Measurements from ENCODE around the gene UBE2H. TPM values are rescaled to one million over a fixed set of nuclear protein-coding genes. Genes with fewer than 3 reads are reported as not detected.

Gene UBE2H
- total and polyA plus RNA-seq, 10 of the 15 experiments (the other 5 are each of a cell fraction or from before 2014, with no cell fraction given) = 15.6 to 75.5 (median 32.8) TPM

DNA sequence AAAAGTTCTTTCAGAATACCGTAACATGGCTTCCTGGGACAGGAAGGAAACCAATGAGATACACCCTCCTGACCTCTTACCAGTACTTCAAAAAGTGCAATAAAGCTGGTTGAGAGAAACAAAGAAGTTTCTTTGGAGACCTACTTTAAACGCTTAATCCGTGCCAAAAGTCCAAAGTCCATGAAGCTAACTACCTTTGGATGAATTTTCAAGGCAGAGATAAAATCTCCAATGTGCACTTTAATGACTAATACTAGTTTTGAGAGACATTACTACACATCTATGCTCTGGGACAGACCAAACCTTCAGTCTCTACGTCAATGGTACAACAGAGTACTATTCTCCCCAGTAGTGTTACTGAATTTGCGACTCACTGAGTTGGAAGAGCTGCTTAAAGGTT, 46.1 kb downstream of the UBE2H start (continued):
- TF ChIP-seq, protein P1, sequence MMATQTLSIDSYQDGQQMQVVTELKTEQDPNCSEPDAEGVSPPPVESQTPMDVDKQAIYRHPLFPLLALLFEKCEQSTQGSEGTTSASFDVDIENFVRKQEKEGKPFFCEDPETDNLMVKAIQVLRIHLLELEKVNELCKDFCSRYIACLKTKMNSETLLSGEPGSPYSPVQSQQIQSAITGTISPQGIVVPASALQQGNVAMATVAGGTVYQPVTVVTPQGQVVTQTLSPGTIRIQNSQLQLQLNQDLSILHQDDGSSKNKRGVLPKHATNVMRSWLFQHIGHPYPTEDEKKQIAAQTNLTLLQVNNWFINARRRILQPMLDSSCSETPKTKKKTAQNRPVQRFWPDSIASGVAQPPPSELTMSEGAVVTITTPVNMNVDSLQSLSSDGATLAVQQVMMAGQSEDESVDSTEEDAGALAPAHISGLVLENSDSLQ (IDR thresholded peaks at IDR 0.05) = no peak
- TF ChIP-seq NBN (IDR thresholded peaks at IDR 0.05) = no peak
- no peak for TF ChIP-seq POLR2AphosphoS5 (IDR thresholded peaks at IDR 0.05; ENCODE audit: low read length)
- no peak for TF ChIP-seq HCFC1 (IDR thresholded peaks at IDR 0.05; ENCODE audit: low read length)
- TF ChIP-seq SMAD1 (IDR thresholded peaks at IDR 0.05; ENCODE audit: low read depth, partially characterized antibody) = no peak

DNA sequence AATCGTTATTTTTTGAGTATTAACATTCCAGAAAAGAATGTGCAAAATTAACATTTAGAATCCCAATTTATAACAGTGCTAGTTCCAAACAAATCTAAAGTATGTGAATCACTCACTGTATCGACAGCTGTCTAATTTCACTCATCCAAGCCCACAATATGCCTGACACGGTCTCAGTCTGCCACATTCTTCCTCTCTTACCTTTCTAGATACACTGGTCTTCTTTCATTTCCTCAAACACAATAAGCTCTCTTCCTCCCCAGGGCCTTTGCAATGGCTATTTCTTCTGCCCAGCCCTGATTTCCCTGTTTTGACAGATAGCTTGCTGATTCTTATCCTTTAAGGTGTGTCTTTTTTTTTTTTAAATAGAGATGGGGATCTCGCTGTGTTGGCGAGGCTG, 48.8 kb downstream of the UBE2H start:
- intact Hi-C loops (cut with micrococcal nuclease; ENCODE audit: unreplicated experiment) = no loop called here
- WGBS (ENCODE audit: insufficient coverage, insufficient replicate concordance, low lambda C conversion rate, missing lambda C conversion rate) = 27% methylated on average over 5 of the region's 5 CpGs
- DNase-seq (ENCODE audit: low read depth, low spot score) = peak; percentile 33
- Histone ChIP-seq H3K36me3 (ENCODE audit: control insufficient read depth in 2 of 2, insufficient read depth in 2 of 2, low read length in 1 of 2) (peaks cover 4 to 16% of the 10 kb centered on the region in 2 experiments; a peak in 2 of 4 replicates), H3K4me3 (no peak overlapping the region), H3K9me3 (replicated peaks; ENCODE audit: control insufficient read depth, insufficient read depth, low read length) (no peaks in the 10 kb centered on the region; the same call in 2 of the 3 replicates), H3K27me3 (replicated peaks in 1 of 2; ENCODE audit: control insufficient read depth in 2 of 2, insufficient read depth in 2 of 2, low read length in 1 of 2) (no peaks in the 10 kb centered on the region), H3K79me2 (ENCODE audit: control insufficient read depth, insufficient read depth, low read length) (peaks cover 2% of the 10 kb centered on the region), H3K4me2 (ENCODE audit: control insufficient read depth, insufficient read depth) (0 out of 2 replicates have a peak overlapping the region, but pooled peaks have one; percentile 23), H2AFZ (ENCODE audit: control insufficient read depth, low read depth, low read length) (no peak overlapping the region), H3K9ac (ENCODE audit: control insufficient read depth, insufficient read depth, low read length) (no peak overlapping the region), H4K20me1 (ENCODE audit: control insufficient read depth, insufficient read depth) (peaks cover 8% of the 10 kb centered on the region; the same call in 1 of the 2 replicates), H3K27ac (ENCODE audit: control insufficient read depth, insufficient read depth) (no peak overlapping the region), H3K4me1 (ENCODE audit: control insufficient read depth, insufficient read depth, low read length) (peaks cover 13% of the 10 kb centered on the region)
- TF ChIP-seq, protein P1 (IDR thresholded peaks at IDR 0.05) = 0 out of 2 replicates have a peak, but pooled peaks have one; percentile 27
- TF ChIP-seq, protein P2, sequence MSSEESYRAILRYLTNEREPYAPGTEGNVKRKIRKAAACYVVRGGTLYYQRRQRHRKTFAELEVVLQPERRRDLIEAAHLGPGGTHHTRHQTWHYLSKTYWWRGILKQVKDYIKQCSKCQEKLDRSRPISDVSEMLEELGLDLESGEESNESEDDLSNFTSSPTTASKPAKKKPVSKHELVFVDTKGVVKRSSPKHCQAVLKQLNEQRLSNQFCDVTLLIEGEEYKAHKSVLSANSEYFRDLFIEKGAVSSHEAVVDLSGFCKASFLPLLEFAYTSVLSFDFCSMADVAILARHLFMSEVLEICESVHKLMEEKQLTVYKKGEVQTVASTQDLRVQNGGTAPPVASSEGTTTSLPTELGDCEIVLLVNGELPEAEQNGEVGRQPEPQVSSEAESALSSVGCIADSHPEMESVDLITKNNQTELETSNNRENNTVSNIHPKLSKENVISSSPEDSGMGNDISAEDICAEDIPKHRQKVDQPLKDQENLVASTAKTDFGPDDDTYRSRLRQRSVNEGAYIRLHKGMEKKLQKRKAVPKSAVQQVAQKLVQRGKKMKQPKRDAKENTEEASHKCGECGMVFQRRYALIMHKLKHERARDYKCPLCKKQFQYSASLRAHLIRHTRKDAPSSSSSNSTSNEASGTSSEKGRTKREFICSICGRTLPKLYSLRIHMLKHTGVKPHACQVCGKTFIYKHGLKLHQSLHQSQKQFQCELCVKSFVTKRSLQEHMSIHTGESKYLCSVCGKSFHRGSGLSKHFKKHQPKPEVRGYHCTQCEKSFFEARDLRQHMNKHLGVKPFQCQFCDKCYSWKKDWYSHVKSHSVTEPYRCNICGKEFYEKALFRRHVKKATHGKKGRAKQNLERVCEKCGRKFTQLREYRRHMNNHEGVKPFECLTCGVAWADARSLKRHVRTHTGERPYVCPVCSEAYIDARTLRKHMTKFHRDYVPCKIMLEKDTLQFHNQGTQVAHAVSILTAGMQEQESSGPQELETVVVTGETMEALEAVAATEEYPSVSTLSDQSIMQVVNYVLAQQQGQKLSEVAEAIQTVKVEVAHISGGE (CRISPR knock-in tag; IDR thresholded peaks at IDR 0.05) = no peak
- TF ChIP-seq ETV6 (conservative IDR thresholded peaks at IDR 0.05 in 1 of 2, IDR thresholded peaks at IDR 0.05 in 1 of 2; ENCODE audit: borderline replicate concordance in 1 of 2, low read depth in 1 of 2) (peak in 1 of 2 experiments; percentile 58; a peak in 1 of 4 replicates), RUNX3 (IDR thresholded peaks at IDR 0.05; ENCODE audit: low read length) (peak; percentile 32; the same call in 1 of the 2 replicates), SPI1 (IDR thresholded peaks at IDR 0.05; ENCODE audit: borderline replicate concordance, insufficient read depth, low read depth, low read length) (peak; percentile 66; the same call in 1 of the 2 replicates), CEBPB (IDR thresholded peaks at IDR 0.05; ENCODE audit: borderline replicate concordance in 1 of 2, low read depth in 2 of 2, low read length in 2 of 2) (no peak), POLR2AphosphoS2 (IDR thresholded peaks at IDR 0.05; ENCODE audit: low read depth, low read length) (no peak), WRNIP1 (IDR thresholded peaks at IDR 0.05; ENCODE audit: borderline replicate concordance, low read depth, low read length) (no peak), SREBF2 (IDR thresholded peaks at IDR 0.05; ENCODE audit: low read length) (no peak)
- in situ Hi-C loops (cut with MboI) = no loop called here
- FAIRE-seq = peak; percentile 85
- BruUV-seq (replicated peaks) = no TSS peak
- SMC1A ChIA-PET (ENCODE audit: uncharacterized antibody, unreplicated experiment) = interaction anchor here (0.5 to 2.3 kb wide), 9 partner anchors 10 to 1224 kb away, joined by 3 to 7 read pairs (median 3); no protein-coding TSS in a partner anchor
- POLR2A ChIA-PET = no interaction called here
- peak; percentile 87 for ATAC-seq
- CTCF ChIA-PET = interaction anchor here (0.8 to 1.6 kb wide), 5 partner anchors 13 to 105 kb away, joined by 3 to 5 read pairs (median 3); no protein-coding TSS in a partner anchor
- RAD21 ChIA-PET (ENCODE audit: unreplicated experiment) = interaction anchor here (1.3 to 2.3 kb wide), 2 partner anchors 16 to 48 kb away, joined by 4 to 6 read pairs; no protein-coding TSS in a partner anchor

Measured in GM12878 (cell line).